Dermis lymphatic vessel endothelial cell (primary cell): ENCODE results near the gene TMEM95. TPM values are rescaled to one million over a fixed set of nuclear protein-coding genes. Genes with fewer than 3 reads are reported as not detected.

ENCODE experiments used
- total RNA-seq: library from RNA; depleted of rRNA; stranded (reverse); fragments of >200 nt; gene quantifications from 2 replicates; pipeline ENCODE4 v1.2.1, GENCODE V29; 2014

The TMEM95 gene
- not detected in 2 replicates for total RNA-seq

DNA sequence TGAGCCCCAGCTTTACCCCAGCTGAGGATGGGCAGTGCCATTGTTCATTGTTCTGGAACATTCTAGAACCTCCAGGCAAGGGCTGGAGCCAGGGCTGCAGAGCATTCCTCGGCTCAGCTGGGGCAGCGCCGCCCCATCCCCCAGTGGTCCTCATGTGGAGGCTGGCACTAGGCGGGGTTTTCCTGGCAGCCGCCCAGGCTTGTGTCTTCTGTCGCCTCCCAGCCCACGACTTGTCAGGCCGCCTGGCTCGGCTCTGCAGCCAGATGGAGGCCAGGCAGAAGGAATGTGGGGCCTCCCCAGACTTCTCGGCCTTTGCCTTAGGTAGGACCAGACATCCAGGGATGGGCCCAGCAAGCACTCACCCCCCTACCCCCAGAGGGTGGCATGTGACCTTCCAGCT, at the start of gene TMEM95:
Gene TMEM95 (plus strand): TSS at position 104 of the 400 bp plus-strand sequence. CDS start 49 bp downstream, at position 153.

DNA sequence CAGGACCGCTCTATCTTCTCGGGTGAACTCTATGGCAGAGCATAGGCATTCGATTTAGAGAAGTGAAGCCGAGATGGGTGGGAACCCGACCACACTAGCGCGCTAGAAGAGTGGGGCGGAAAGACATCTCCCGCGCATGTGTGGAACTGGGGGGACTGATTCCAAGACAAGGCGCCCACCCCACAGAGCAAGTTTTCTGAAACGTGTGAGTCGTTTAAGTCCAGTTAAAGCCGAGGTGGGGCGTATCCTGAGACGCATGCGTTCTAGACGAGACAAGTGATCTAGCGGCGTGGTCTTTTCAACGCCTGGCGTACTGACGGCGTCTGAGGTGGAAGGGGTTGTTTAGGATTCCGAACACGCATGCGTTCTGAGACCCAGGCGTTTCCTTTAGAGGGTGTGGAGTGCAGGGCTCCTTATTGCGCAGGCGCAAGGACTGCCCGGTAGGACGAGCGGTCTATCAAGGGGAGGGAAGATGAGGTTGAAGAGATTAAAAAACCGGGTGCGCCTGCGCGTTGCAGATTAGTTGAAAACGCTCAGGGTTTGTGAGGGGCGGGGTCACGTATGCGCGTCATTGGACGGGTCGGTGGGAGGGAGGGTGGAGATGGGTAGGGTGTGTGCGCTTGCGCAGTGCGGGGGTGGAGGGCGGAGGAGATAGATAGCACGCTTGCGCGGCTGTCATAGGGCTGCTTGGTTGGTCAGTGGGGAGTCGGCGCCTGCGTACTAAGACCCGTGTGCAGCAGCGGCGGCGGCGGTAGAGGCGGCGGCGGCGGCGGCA, 47.9 kb upstream of the TMEM95 start, which contains the start of gene EIF5A:
Gene EIF5A (plus strand): TSS at position 718 of the 775 bp plus-strand sequence. CDS start 2,008 bp downstream, outside the sequence.

DNA sequence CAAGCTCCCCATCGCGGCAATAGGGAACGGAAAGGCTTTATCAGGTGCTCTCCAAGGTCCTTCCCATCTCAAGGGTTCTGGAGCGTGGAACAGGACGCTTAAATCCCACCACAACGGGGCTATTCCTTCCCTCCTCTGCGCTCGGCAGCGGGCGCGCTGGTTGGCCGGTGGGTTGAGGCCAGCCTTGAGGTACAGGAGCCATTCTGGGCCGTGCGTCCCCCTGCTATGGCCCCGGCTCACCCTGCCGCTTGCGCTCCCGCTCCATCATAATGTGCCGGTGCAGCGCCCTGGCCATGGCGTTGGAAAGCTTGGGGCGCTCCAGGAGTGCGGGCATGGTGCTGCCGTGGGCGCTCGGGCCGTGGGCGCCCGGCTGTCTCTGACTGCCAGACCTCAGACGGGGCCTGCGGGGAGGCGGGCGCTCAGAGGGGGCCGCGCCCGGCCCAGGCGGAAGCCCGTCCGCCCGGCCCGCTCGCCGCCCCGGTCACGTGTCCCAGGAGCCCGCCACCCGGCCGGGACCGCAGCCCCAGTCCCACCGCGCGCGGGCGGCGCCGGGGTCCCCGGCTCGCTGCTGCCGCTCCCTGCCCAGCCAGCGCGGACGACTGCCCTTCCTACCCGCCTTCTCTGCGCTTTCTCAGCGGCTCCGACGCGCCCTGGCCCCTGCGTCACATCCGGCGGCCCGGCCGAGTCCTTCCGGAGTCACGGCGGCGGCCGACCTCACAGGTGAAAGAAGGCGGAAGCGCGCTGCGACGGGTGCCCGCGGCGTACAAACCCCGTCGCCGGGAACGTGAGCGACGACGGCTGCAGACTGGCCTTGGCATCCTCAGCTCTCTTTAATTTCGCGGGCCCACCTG, 40.0 kb upstream of the TMEM95 start, which contains the start of gene GPS2:
Gene GPS2 (minus strand): TSS at position 642 of the 851 bp plus-strand sequence. CDS start 308 bp downstream, at position 334.

GRCh38 chr17:7328840-7329373, 26.0 kb upstream of the TMEM95 start, which contains the start of gene NEURL4:
NEURL4 (minus strand) TSS chr17:7329335; CDS start chr17:7329312, 23 bp downstream.

GRCh38 chr17:7336240-7337175, 18.4 kb upstream of the TMEM95 start, which contains the start of gene ACAP1:
ACAP1 (plus strand) TSS chr17:7336529; CDS start chr17:7336735, 206 bp downstream.

DNA sequence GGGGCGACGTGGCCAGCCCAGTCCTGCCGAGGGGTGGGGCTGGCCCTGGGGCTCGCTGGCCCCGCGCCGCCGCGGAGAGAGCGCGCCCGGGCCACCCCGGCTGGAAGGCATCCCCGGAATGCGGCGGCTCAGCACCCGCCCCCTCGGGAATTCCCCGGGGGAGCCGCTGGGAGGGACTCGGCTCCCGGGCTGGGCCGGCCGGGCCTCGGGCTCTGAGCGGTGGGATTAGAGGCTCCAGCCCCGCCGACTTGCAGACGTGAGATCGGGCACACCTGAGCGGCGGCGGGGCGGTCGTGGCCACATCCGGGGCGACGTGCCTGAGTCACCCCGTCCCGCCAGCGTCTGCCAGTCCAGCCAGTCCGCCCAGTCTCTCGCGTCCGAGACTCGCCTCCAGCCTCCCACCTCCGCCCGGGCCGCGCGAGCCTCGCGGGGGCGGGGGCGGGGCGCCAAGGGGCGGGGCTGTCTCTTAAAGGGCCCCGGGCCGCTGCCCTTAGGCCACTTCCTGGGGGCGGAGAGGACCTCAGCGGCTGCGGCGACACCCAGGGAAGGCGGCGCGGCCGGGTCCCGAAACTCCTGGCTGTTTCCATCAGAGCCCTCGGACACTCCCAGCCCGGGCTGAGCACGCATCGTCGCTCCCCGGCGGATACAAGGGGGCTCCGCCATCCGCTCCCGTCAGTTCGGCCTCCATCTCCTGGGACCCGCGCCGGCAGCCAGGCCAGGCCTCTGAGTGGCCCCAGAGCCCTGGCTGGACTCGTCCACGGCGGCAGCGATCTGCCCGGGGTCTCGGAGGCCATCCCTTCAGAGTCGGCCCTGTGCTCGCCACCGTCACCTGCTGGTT, 3.1 kb upstream of the TMEM95 start, which contains the start of gene KCTD11:
Gene KCTD11 (plus strand): TSS at position 498 of the 838 bp plus-strand sequence.

DNA sequence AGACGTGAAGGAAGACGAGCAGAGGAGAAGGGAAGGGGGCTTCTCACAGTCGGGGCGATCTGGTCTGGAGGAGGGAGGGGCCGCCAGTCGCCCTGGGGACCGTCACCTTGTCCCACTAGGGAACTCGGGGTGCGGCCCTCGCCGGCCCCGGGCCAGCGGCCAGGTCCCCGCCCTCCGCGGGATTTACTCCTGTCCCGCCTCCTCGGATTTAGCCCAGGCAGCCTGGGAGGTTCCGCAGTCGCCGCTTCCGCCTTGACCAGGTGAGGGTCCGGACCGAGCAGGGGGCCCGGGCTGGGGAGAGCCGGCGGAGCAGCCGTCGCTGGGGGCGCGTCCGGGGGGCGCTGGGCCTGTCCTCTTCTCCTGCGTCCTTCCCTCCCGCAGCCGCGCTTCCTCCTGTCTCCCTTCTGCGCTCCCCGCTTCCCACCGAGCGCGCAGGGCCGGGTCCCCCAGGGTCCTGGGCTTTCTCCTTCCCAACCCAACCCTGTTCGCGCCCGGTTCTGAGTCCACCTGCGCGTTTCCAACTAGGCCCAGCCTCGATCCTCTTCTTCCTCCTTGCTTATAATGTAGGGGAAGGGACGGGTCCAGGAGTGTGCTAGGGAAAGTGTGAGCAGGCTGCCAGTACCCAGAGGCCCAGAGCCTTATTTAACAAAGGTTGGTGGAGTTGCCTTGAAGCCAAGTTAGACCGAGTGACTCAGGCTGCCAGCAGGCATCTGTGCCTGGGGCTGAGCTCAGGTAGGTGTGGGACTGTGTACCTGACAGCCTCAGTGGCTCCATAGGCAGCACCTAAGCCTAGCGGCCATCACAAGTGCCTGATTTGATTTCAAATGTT, 26.1 kb downstream of the TMEM95 start, which contains the start of gene TNK1:
Gene TNK1 (plus strand): TSS at position 235 of the 829 bp plus-strand sequence. CDS start 1,838 bp downstream, outside the sequence.

GRCh38 chr17:7394452-7395191, 39.7 kb downstream of the TMEM95 start, which contains the start of gene PLSCR3:
PLSCR3 (minus strand) TSS chr17:7394525; CDS start chr17:7394110, 415 bp downstream.

GRCh38 chr17:7403977-7404736, 49.2 kb downstream of the TMEM95 start, which contains the start of gene TMEM256:
TMEM256 (minus strand) TSS chr17:7404097; CDS start chr17:7404084, 13 bp downstream.

Other genes starting within 250 kb of the TMEM95 start
- not detected in 2 replicates for gene ASGR2, start 240.3 kb upstream of the TMEM95 start, total RNA-seq
- gene ASGR1, start 175.8 kb upstream of the TMEM95 start, total RNA-seq, result 26.4 and 28.8 TPM in 2 replicates
- gene DLG4, start 135.3 kb upstream of the TMEM95 start, total RNA-seq, result 7.0 and 7.2 TPM in 2 replicates
- 194 and 227 TPM in 2 replicates for gene ACADVL, start 135.2 kb upstream of the TMEM95 start, total RNA-seq
- 28.4 and 28.5 TPM in 2 replicates for gene DVL2, start 120.6 kb upstream of the TMEM95 start, total RNA-seq
- 38.6 and 39.7 TPM in 2 replicates for gene PHF23, start 115.7 kb upstream of the TMEM95 start, total RNA-seq
- gene GABARAP, start 112.7 kb upstream of the TMEM95 start, total RNA-seq, result 131 and 147 TPM in 2 replicates
- 23.2 and 25.1 TPM in 2 replicates for gene CTDNEP1, start 103.4 kb upstream of the TMEM95 start, total RNA-seq
- gene ELP5, start 102.9 kb upstream of the TMEM95 start, total RNA-seq, result 31.9 and 36.9 TPM in 2 replicates
- gene CLDN7, start 92.7 kb upstream of the TMEM95 start, total RNA-seq, result 0.76 and 1.5 TPM in 2 replicates
- 0.69 and 1.6 TPM in 2 replicates for gene SLC2A4, start 73.4 kb upstream of the TMEM95 start, total RNA-seq
- gene YBX2, start 60.5 kb upstream of the TMEM95 start, total RNA-seq, result under 0.01 and 0.33 TPM in 2 replicates
- 422 and 483 TPM in 2 replicates for gene EIF5A, start 47.5 kb upstream of the TMEM95 start, total RNA-seq
- 25.7 and 28.0 TPM in 2 replicates for gene GPS2, start 39.8 kb upstream of the TMEM95 start, total RNA-seq
- 9.8 and 13.7 TPM in 2 replicates for gene NEURL4, start 25.8 kb upstream of the TMEM95 start, total RNA-seq
- gene ACAP1, start 18.6 kb upstream of the TMEM95 start, total RNA-seq, result 0.43 TPM in 1 of 2 replicates, not detected in the other
- 2.1 and 2.8 TPM in 2 replicates for gene KCTD11, start 3.0 kb upstream of the TMEM95 start, total RNA-seq
- gene TNK1, start 25.9 kb downstream of the TMEM95 start, total RNA-seq, result 1.3 and 2.3 TPM in 2 replicates
- 15.1 and 15.6 TPM in 2 replicates for gene PLSCR3, start 39.4 kb downstream of the TMEM95 start, total RNA-seq
- gene TMEM256, start 48.9 kb downstream of the TMEM95 start, total RNA-seq, result 144 and 158 TPM in 2 replicates
- 1.2 and 1.3 TPM in 2 replicates for gene NLGN2, start 52.7 kb downstream of the TMEM95 start, total RNA-seq
- not detected in 2 replicates for gene SPEM1, start 65.2 kb downstream of the TMEM95 start, total RNA-seq
- not detected in 2 replicates for gene SPEM2, start 70.5 kb downstream of the TMEM95 start, total RNA-seq
- gene SPEM3, start 73.7 kb downstream of the TMEM95 start, total RNA-seq, result not detected in 2 replicates
- gene TMEM102, start 80.3 kb downstream of the TMEM95 start, total RNA-seq, result 7.6 and 9.8 TPM in 2 replicates
- gene FGF11, start 84.4 kb downstream of the TMEM95 start, total RNA-seq, result 0.17 and 0.22 TPM in 2 replicates
- 9.9 and 12.0 TPM in 2 replicates for gene CHRNB1, start 89.9 kb downstream of the TMEM95 start, total RNA-seq
- 8.9 and 9.1 TPM in 2 replicates for gene ZBTB4, start 124.5 kb downstream of the TMEM95 start, total RNA-seq
- not detected in 2 replicates for gene SLC35G6, start 126.3 kb downstream of the TMEM95 start, total RNA-seq
- 68.2 and 79.4 TPM in 2 replicates for gene POLR2A, start 129.2 kb downstream of the TMEM95 start, total RNA-seq
- gene TNFSF12, start 193.9 kb downstream of the TMEM95 start, total RNA-seq, result 6.3 and 9.1 TPM in 2 replicates
- gene TNFSF13, start 203.6 kb downstream of the TMEM95 start, total RNA-seq, result 0.22 and 0.34 TPM in 2 replicates
- 58.6 and 71.4 TPM in 2 replicates for gene SENP3, start 206.8 kb downstream of the TMEM95 start, total RNA-seq
- gene CD68, start 224.5 kb downstream of the TMEM95 start, total RNA-seq, result 0.52 and 0.87 TPM in 2 replicates
- 63.9 and 69.2 TPM in 2 replicates for gene MPDU1, start 228.7 kb downstream of the TMEM95 start, total RNA-seq
- gene SOX15, start 234.9 kb downstream of the TMEM95 start, total RNA-seq, result under 0.01 and 0.11 TPM in 2 replicates